Skeletal muscle satellite cell (primary cell): ENCODE data around the gene UGGT2.

ENCODE experiments used
- H3K27me3 ChIP-seq: 2 replicates; pipeline ENCODE4 v1.7.0; 2013; ENCODE audit warnings: low read length; ENCODE audit not compliant: control insufficient read depth, insufficient read depth
- H3K36me3 ChIP-seq: 2 replicates; pipeline ENCODE4 v1.7.0; 2013; ENCODE audit warnings: mild to moderate bottlenecking, control low read depth, low read length; ENCODE audit not compliant: insufficient read depth
- H3K4me1 ChIP-seq: 2 replicates; pipeline ENCODE4 v1.7.0; 2013; ENCODE audit warnings: low read length; ENCODE audit not compliant: control insufficient read depth, insufficient read depth
- H3K4me2 ChIP-seq: 2 replicates; pipeline ENCODE4 v1.7.0; 2013; ENCODE audit warnings: mild to moderate bottlenecking, low read length
- H3K4me3 ChIP-seq: 2 replicates; pipeline ENCODE4 v1.7.0; 2013; ENCODE audit warnings: low read length
- H3K9ac ChIP-seq: 2 replicates; pipeline ENCODE4 v1.7.0; 2013; ENCODE audit warnings: mild to moderate bottlenecking, low read depth, low read length, moderate library complexity
- H3K9me3 ChIP-seq: replicated peaks from 2 replicates; pipeline ENCODE4 v1.7.0; 2013; ENCODE audit warnings: mild to moderate bottlenecking, control low read depth, low read length

UGGT2 gene

DNA sequence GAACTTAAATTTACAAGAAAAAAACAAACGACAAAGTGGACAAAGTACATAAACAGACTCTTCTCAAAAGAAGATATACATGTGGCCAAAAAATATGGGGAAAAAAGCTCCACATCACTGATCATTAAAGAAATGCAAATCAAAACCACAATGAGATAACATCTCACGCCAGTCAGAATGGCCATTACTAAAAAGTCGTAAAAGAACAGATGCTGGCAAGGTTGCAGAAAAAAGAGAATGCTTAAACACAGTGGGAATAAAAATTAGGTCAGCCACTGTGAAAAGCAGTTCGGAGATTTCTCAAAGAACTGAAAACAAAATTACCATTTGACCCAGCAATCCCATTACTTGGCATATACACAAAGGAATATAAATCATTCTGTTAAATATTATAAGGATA is 132.7 kb downstream of the UGGT2 start:
- H3K36me3 ChIP-seq = no peaks in the 10 kb centered on the region
- peaks cover 2% of the 10 kb centered on the region for H3K4me1 ChIP-seq
- no peaks in the 10 kb centered on the region for H3K9me3 ChIP-seq
- H3K4me3 ChIP-seq = no peak overlapping the region
- H3K27me3 ChIP-seq = no peaks in the 10 kb centered on the region
- no peak overlapping the region for H3K4me2 ChIP-seq
- H3K9ac ChIP-seq = no peak overlapping the region

DNA sequence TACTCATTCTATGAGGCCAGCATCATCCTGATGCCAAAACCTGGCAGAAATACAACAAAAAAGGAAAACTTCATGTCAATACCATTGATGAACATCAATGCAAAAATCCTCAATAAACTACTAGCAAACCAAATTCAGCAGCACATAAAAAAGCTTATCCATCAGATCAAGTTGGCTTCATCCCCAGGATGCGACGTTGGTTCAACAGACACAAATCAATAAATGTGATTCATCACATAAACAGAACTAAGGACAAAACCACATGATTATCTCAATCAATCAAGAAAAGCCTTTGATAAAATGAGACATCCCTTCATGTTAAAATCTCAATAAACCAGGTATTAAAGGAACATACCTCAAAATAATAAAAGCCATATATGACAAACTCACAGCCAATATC is 134.3 kb downstream of the UGGT2 start:
- Histone ChIP-seq H3K9ac (no peak overlapping the region), H3K4me2 (no peak overlapping the region), H3K9me3 (no peaks in the 10 kb centered on the region), H3K4me3 (no peak overlapping the region), H3K27me3 (no peaks in the 10 kb centered on the region), H3K36me3 (no peaks in the 10 kb centered on the region), H3K4me1 (no peaks in the 10 kb centered on the region)

DNA sequence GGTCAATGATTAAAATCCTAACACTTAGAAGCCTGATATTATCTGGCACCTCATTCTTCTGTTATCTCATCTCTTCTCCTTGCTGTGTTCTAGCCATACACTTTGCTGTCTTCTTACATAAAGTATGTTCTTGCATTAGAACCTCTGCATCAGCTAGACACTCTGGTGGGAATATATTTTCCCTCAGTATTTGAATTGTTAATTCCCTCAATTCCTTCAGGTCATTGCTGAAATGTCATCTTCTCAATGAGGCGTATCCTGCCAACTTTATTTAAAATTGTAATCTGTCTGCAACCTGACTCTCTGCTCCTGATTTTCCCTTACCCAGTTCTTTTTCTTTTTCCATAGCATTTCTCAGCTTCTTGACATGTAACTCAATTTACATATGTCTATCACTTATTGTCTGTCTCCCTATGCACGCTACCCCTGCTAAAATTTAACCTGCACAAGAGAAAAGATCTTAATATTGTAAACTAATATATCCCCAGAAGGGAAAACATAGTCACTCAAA is 138.2 kb downstream of the UGGT2 start:
- Histone ChIP-seq H3K4me2 (no peak overlapping the region), H3K9me3 (no peaks in the 10 kb centered on the region), H3K27me3 (no peaks in the 10 kb centered on the region), H3K4me1 (no peaks in the 10 kb centered on the region), H3K4me3 (no peak overlapping the region), H3K36me3 (no peaks in the 10 kb centered on the region), H3K9ac (no peak overlapping the region)

DNA sequence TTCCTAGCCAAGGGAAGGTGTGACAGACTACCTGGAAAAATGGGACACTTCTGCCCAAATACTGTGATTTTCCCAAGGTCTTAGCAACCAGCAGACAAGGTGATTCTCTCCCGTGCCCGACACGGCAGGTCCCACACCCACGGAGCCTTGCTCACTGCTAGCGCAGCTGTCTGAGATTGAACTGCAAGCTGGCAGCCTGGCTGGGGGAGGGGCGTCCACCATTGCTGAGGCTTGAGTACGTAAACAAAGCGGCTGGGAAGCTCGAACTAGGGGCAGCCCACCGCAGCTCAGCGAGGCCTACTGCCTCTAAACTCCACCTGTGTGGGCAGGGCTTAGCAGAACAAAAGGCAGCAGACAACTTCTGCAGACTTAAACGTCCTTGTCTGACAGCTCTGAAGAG is 146.2 kb downstream of the UGGT2 start:
- Histone ChIP-seq H3K9ac (no peak overlapping the region), H3K36me3 (peaks cover 8% of the 10 kb centered on the region), H3K27me3 (no peaks in the 10 kb centered on the region), H3K9me3 (no peaks in the 10 kb centered on the region), H3K4me2 (no peak overlapping the region), H3K4me1 (peaks cover 5% of the 10 kb centered on the region), H3K4me3 (no peak overlapping the region)

DNA sequence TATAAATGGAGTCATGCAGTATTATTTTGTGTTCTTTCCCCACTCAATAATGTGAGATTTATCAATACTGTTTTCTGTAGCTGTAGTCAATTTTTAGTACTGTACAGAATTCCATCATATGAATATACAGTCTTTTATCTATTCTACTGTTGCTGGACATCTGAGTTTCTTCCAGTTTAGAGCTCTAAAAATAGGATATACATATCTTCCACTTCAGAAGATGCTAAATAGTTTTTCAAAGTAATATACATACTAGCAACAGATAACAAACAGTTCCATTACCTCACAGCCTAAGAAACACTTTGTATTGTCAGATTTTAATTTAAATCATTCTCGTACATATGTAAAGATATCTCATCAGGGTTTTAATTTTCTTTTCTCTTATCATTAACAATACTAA is 149.6 kb downstream of the UGGT2 start:
- Histone ChIP-seq H3K36me3 (peaks cover 8% of the 10 kb centered on the region), H3K4me1 (peaks cover 5% of the 10 kb centered on the region), H3K4me2 (no peak overlapping the region), H3K27me3 (no peaks in the 10 kb centered on the region), H3K9ac (no peak overlapping the region), H3K9me3 (no peaks in the 10 kb centered on the region), H3K4me3 (no peak overlapping the region)

DNA sequence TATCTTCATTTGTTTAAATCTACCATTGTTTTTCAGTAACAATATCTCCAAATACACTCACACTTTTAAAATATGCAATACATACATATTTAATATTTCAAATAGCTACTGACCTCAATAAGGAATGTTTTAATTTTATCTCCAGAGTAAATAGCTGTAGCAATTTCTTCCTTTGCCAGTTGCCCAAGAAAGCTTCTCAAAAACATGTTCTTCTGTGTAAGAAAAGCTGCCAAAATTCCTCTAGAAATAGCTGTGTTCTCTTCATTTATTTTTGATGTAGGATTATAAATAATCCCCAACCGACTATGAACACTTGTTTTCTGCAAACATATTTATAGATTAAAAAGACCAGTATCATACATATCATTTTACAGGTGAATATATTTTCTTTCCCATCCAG is 150.5 kb downstream of the UGGT2 start:
- no peak overlapping the region for H3K4me2 ChIP-seq
- H3K9me3 ChIP-seq = no peaks in the 10 kb centered on the region
- peaks cover 5% of the 10 kb centered on the region for H3K4me1 ChIP-seq
- no peaks in the 10 kb centered on the region for H3K27me3 ChIP-seq
- H3K4me3 ChIP-seq = no peak overlapping the region
- H3K36me3 ChIP-seq = peaks cover 8% of the 10 kb centered on the region
- H3K9ac ChIP-seq = no peak overlapping the region

DNA sequence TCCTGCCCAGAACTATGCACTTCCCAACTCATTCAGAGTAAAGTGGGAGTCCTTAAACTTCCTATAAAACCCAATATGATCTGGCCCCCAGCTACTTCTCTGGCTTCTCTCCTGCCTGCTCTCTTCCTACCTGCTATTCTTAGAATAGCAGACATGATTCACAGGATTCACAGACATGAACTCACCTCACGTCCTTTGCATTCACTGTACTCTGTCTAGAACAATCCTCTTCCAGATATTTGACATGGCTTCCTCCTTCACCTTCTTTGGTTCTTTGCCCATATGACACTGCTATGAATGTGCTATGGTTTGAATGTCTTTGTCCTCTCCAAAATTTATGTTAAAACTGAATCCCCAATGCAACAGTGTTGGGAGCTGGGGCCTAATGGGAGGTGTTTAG is 154.9 kb downstream of the UGGT2 start:
- H3K27me3 ChIP-seq = no peaks in the 10 kb centered on the region
- H3K36me3 ChIP-seq = peaks cover 2% of the 10 kb centered on the region
- peaks cover 11% of the 10 kb centered on the region for H3K4me1 ChIP-seq
- H3K9me3 ChIP-seq = no peaks in the 10 kb centered on the region
- no peak overlapping the region for H3K4me3 ChIP-seq
- H3K9ac ChIP-seq = no peak overlapping the region
- H3K4me2 ChIP-seq = no peak overlapping the region

DNA sequence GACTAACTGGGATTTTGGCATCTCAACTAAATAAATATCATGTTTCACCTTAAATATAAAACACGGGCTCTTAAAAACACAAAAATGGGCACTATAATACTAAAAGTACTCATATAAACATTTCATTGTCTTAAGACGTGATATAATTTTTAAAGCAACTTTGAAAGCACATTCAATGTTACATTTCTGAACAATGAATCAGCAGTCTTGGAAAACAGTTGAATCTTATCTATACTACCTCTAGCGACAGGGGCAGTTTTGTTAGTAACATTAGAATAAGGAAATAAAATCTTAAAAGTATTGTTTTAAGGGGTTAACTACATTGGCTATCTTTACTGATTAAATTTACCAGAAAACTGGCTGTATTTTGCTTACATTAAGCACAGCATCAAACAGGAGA is 156.9 kb downstream of the UGGT2 start:
- no peak overlapping the region for H3K9ac ChIP-seq

DNA sequence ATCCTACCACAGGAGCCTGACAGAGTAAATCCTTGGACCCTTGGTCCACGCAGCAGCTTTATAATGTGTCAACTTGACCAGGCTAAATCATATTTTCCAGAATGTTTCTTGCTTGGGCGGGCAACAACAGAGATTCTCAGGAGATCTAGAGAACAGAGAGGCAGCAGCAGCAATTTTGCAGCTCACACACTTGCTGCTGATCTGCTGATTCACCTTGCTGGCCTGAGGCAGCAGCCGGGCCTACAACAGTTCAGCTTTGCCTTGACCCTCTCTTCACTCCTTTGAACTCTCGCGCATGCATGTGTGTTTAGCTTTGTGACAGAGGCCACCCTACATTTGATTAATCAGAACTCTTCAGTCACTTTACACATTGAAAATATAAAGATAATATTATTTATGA is 159.3 kb downstream of the UGGT2 start:
- Histone ChIP-seq H3K4me1 (peaks cover 8% of the 10 kb centered on the region), H3K4me2 (no peak overlapping the region), H3K4me3 (no peak overlapping the region), H3K9ac (no peak overlapping the region), H3K9me3 (no peaks in the 10 kb centered on the region), H3K36me3 (peaks cover 2% of the 10 kb centered on the region), H3K27me3 (no peaks in the 10 kb centered on the region)

More for the DNA sequence above, 156.9 kb downstream of the UGGT2 start:
- peaks cover 2% of the 10 kb centered on the region for H3K36me3 ChIP-seq
- H3K9me3 ChIP-seq = no peaks in the 10 kb centered on the region
- peaks cover 8% of the 10 kb centered on the region for H3K4me1 ChIP-seq
- no peak overlapping the region for H3K4me2 ChIP-seq
- H3K4me3 ChIP-seq = no peak overlapping the region
- H3K27me3 ChIP-seq = no peaks in the 10 kb centered on the region

DNA sequence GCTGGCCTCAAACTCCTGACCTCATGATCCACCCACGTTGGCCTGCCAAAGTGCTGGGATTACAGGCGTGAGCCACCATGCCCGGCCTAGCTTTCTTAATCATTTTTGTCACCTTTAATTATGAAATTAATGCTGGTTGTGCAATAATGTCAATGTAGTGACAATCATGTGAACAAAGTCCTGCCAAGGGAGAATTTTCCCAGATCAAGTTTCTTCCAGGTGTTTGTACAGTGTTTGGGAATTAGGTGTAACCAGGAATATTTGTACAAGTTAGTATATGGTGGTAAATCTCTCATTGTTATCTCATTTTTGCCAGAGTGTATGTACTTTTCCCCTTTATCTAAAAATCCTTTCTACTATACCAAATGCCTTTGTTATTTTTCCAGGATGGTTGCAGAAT is 171.1 kb downstream of the UGGT2 start:
- no peaks in the 10 kb centered on the region for H3K27me3 ChIP-seq
- no peaks in the 10 kb centered on the region for H3K4me1 ChIP-seq
- no peak overlapping the region for H3K9ac ChIP-seq
- no peak overlapping the region for H3K4me3 ChIP-seq
- no peak overlapping the region for H3K4me2 ChIP-seq
- peaks cover 30% of the 10 kb centered on the region for H3K36me3 ChIP-seq
- no peaks in the 10 kb centered on the region for H3K9me3 ChIP-seq

DNA sequence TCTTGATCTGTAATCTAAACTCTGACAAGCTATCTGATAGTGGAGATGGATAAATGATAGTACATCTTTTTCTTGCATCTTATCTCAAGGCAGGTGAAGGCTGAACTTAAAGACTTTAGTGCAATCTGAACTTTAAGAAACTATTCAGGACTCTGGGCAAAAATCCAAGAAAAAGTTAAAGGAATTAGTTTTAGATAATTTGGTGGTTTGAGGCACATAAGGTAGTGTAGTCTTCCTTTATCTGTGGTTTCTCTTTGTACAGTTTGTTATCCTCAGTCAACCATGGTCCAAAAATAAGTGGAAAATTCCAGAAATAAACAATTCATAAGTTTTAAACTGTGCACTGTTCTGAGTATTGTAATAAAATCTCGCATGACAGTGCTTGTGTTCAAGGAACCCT is 172.9 kb downstream of the UGGT2 start:
- Histone ChIP-seq H3K36me3 (peaks cover 30% of the 10 kb centered on the region), H3K9ac (no peak overlapping the region), H3K4me2 (no peak overlapping the region), H3K27me3 (no peaks in the 10 kb centered on the region), H3K9me3 (no peaks in the 10 kb centered on the region), H3K4me1 (no peaks in the 10 kb centered on the region), H3K4me3 (no peak overlapping the region)

DNA sequence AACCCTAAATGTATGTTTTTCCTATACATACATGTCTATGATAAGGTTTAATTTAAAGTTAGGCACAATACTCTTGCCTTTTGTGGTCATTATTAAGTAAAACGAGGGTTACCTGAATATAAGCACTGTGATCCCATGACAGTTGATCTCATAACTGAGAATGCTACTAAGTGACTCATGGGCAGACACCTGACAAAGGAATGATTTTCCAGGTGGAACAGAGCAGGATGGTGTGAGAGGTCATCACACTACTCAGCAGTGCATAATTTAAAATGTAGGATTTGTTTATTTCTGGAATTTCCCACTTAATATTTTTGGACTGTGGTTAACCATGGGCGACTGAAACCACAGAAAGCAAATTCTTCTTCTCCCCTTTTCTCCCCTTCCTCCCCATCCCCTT is 178.9 kb downstream of the UGGT2 start:
- H3K36me3 ChIP-seq = peaks cover 28% of the 10 kb centered on the region
- H3K4me2 ChIP-seq = no peak overlapping the region
- H3K9me3 ChIP-seq = no peaks in the 10 kb centered on the region
- H3K4me1 ChIP-seq = no peaks in the 10 kb centered on the region
- no peak overlapping the region for H3K4me3 ChIP-seq
- H3K9ac ChIP-seq = no peak overlapping the region
- no peaks in the 10 kb centered on the region for H3K27me3 ChIP-seq
